Retinal pigment epithelial cell (primary cell): ENCODE results near the gene DNMT1.
"Not testable (repeated sequence)": the region's sequence is repeated elsewhere in the genome, so short reads cannot be mapped to it uniquely, and the experiment has no call there.

ENCODE experiments used
- DNase-seq: peaks from one replicate; pipeline ENCODE4 v3.0.0-alpha.2; 2010; ENCODE audit warnings: low read depth
- H3K4me3 ChIP-seq: 2 replicates; pipeline ENCODE4 v1.5.1; 2011; ENCODE audit warnings: mild to moderate bottlenecking, low read length, control low read depth, moderate library complexity
- TF ChIP-seq, protein P1 (sequence below): conservative IDR thresholded peaks from 2 replicates; pipeline ENCODE4 v1.5.1; 2011; ENCODE audit warnings: low read depth, low read length, control low read depth, inconsistent platforms

The DNMT1 gene

DNA sequence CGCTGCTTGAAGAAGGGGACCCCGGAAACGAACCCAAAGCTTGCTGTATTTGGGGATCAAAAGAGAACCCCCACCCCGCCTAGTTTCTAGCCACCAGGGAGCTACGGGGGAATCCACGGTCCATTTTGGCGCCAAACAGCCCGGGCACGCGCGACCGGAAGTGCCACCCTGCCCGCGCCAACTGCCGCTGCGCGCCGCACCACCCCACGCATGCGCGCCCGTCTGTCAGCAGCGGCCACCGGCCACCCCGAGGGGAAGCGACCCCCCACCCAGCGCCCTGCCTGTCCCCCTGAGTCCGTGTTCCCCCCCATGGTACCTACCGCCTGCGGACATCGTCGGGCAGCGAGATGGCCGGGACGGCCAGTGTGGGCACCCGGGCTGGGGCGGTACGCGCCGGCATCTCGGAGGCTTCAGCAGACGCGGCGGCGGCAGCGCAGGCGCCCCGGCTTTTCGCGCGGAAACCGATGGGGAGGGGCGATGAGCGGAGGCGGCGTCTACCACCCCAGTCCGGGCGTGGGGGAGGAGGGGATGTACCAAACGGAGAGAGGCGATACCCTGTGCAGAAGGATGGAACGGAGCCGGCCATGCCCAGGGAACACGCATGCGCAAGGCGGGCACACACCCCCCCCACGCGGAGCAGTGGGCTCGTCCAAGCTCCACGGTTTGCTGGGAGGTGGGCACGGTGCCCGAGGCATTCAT, at the start of gene DNMT1:
Gene DNMT1 (minus strand): TSS at position 454 of the 699 bp plus-strand sequence. CDS start 54 bp downstream, at position 400.
- TF ChIP-seq, protein P1, sequence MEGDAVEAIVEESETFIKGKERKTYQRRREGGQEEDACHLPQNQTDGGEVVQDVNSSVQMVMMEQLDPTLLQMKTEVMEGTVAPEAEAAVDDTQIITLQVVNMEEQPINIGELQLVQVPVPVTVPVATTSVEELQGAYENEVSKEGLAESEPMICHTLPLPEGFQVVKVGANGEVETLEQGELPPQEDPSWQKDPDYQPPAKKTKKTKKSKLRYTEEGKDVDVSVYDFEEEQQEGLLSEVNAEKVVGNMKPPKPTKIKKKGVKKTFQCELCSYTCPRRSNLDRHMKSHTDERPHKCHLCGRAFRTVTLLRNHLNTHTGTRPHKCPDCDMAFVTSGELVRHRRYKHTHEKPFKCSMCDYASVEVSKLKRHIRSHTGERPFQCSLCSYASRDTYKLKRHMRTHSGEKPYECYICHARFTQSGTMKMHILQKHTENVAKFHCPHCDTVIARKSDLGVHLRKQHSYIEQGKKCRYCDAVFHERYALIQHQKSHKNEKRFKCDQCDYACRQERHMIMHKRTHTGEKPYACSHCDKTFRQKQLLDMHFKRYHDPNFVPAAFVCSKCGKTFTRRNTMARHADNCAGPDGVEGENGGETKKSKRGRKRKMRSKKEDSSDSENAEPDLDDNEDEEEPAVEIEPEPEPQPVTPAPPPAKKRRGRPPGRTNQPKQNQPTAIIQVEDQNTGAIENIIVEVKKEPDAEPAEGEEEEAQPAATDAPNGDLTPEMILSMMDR = no peak
- H3K4me3 ChIP-seq = peak within 1 kb of the TSS; percentile 85
- DNase-seq = peak; percentile 87

GRCh38 chr19:10243606-10244005, 48.9 kb upstream of the DNMT1 start:
- TF ChIP-seq, protein P1 = no peak
- DNase-seq = no peak
- H3K4me3 ChIP-seq = no peak overlapping the region

- H3K4me3 ChIP-seq, DNase-seq: not testable (repeated sequence)
These were observed 47.2 kb upstream of the DNMT1 start for GRCh38 chr19:10241826-10242449.

- TF ChIP-seq, protein P1 = no peak
- DNase-seq = no peak
- no peak overlapping the region for H3K4me3 ChIP-seq
These were observed 43.5 kb upstream of the DNMT1 start for GRCh38 chr19:10238172-10238783.

DNA sequence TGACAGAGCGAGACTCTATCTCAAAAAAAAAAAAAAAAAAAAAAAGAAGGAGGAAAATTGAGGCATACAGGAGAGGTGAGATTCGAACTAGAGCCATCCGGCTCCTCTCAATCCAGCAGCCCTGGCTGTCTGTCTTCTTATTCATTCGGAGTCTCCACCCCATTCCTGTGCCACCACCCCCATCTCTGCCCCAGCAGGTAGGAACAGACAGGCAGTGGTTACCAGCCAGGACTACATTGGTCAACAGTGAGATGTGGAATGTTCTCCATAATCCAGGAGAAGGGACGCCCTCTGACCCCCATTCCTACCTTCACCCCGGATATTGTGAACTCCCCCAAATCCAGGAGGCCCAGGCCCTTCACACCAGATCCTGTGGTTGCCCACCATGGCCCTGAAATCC, 42.9 kb upstream of the DNMT1 start:
- DNase-seq = no peak
- TF ChIP-seq, protein P1 = no peak

GRCh38 chr19:10235409-10235808, 40.7 kb upstream of the DNMT1 start:
- DNase-seq, H3K4me3 ChIP-seq: not testable (repeated sequence)

More for the DNA sequence above, 42.9 kb upstream of the DNMT1 start:
- H3K4me3 ChIP-seq = no peak overlapping the region

DNA sequence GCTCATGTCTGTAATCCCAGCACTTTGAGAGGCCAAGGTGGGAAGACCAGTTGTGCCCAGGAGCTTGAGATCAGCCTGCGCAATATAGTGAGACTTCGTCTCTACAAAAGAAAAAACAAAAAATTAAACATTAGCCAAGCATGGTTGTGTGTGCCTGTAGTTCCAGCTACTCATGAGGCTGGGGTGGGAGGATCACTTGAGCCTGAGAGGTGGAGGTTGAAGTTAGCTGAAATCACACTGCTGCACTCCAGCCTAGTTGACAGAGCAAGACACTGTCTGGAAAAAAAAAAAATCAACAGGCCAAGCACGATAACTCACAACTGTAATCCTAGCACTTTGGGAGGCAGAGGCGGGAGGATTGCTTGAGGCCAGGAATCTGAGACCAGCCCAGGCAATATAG, 40.2 kb upstream of the DNMT1 start:
- no peak for DNase-seq
- TF ChIP-seq, protein P1 = no peak
- no peak overlapping the region for H3K4me3 ChIP-seq

GRCh38 chr19:10233946-10234345, 39.2 kb upstream of the DNMT1 start:
- H3K4me3 ChIP-seq = no peak overlapping the region
- no peak for DNase-seq
- TF ChIP-seq, protein P1 = no peak
